ENCODE measurements around the gene NEURL2.
A peak's percentile ranks its signal among the peaks of the same experiment; 100 is the strongest.
"Not testable (repeated sequence)": the region's sequence is repeated elsewhere in the genome, so short reads cannot be mapped to it uniquely, and the experiment has no call there.

NEURL2 gene

GRCh38 chr20:45920462-45921336 is 29.7 kb upstream of the NEURL2 start:
- no peak for DNase-seq (ENCODE audit: low read depth in 2 of 2)

- no peak for DNase-seq (ENCODE audit: low read depth in 2 of 2)
Measured at GRCh38 chr20:45919542-45920399, 28.8 kb upstream of the NEURL2 start.

- no peak for DNase-seq (ENCODE audit: low read depth in 2 of 2)
Measured at GRCh38 chr20:45918779-45919537, 27.9 kb upstream of the NEURL2 start.

DNA sequence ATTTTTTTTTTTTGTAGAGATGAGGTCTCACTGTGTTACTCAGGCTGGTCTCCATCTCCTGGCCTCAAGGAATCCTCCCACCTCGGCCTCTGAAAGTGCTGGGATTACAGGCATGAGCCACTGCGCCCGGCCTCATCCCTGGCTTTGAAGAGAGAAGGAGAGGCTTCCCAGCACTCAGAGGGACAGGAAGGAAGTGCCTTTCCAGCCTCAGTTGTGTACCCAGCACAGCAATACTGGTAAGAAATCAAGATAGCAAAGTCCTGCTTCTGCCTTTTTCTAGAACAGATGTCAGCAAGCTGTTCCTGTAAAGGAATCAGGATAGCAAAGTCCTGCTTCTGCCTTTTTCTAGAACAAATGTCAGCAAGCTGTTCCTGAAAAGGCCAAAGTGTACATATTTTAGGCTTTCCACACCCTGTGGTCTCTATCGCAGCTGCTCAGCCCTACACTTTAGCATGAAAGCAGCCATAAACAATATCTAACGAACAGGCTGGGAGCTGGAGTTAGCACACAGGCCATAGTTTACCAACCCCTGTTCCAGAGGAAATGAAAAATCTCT is 27.3 kb upstream of the NEURL2 start:
- no peak for DNase-seq (ENCODE audit: low read depth in 2 of 2)

GRCh38 chr20:45917790-45918141 is 26.8 kb upstream of the NEURL2 start:
- DNase-seq (ENCODE audit: low read depth in 2 of 2) = no peak

GRCh38 chr20:45913116-45913515 is 22.1 kb upstream of the NEURL2 start:
- no peak for DNase-seq (ENCODE audit: low read depth in 2 of 2)

- DNase-seq (ENCODE audit: low read depth in 2 of 2) = no peak
Measured at GRCh38 chr20:45912344-45912682, 21.3 kb upstream of the NEURL2 start.

DNA sequence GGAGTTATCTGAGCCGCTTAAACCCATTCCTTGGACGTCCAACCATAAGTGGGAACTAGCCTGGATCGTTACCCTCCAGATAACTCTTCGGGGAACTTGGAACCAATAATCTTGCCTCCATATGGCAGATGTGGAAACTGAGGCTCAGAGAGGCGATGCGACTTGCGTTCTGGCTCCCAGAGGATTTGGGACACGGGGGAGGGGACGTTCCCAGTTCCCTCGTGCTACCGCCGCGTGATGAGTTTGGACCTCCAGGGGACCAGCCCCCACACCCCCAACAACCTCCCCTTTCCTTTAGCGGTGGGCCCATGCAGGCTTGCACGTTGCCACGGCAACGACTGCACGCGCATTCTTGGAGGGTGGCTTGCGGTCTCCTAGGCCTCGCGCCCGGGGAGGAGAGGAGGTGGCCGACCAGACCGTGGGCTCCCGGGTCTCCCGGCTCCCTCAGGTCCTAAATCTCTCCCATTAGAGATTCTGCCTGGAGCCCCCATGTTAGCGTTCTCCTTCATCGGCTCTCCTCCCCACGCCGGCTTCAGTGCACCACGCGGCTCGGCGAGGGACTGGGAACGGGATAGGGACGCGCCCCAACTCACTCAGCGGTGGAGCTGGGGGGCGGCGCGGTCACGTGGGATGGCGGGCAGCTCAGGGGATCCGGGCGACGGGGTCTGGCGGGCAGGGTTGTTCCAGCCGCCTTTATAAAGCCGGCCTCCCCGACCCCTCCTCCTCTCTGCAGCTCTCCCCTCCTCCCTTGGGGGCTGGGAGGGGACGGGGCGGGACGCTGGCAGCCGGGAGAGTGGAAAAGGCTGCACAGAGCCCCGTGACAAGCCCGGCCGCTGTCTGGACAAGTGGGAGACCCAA is 20.7 kb upstream of the NEURL2 start, which contains the start of gene PLTP:
Gene PLTP, minus strand, starts transcription at position 670 of the 858 bp plus-strand sequence. CDS start 703 bp downstream, outside the sequence.
- DNase-seq (ENCODE audit: low read depth in 2 of 2) = no peak

DNA sequence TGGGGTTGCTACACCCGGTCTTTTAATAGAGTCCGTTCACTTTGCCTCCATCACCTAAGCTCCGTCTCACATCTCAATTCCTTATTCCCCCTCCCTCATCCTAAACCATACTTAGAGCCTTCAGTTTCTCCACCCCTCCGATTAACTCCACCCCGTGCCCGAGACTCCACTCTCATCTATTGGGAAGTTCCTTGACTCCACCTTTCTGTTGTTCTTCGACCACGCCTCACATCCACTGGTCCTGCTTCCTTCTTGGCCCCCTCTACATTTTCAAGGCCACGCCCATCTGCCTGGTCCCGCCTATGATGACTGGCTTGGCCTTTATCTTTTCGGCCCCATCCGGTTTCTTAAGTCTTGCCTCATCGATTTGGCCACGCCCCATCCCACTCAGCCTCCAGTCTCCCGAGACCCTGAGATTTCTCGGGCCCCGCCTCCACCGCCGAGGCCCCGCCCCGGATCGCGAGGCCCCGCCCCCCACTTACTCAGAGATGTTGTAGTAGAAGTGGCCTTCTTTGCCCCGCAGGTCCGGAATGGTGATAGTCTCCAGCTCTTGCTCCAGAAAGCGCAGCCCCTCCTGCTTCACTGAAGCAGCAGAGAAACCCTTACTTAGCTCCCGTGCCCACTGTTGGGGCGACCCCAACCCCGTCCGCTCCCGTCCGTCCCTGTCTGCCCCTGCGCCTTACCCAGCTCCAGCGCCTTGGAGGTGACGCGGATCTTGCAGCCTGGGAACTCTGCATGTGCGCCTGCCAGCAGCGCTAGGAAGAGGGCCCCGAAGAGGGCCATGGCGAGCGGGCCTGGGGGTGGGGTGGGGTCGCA is 19.9 kb upstream of the NEURL2 start:
- peak; percentile 100 for DNase-seq (ENCODE audit: low read depth in 2 of 2)

DNA sequence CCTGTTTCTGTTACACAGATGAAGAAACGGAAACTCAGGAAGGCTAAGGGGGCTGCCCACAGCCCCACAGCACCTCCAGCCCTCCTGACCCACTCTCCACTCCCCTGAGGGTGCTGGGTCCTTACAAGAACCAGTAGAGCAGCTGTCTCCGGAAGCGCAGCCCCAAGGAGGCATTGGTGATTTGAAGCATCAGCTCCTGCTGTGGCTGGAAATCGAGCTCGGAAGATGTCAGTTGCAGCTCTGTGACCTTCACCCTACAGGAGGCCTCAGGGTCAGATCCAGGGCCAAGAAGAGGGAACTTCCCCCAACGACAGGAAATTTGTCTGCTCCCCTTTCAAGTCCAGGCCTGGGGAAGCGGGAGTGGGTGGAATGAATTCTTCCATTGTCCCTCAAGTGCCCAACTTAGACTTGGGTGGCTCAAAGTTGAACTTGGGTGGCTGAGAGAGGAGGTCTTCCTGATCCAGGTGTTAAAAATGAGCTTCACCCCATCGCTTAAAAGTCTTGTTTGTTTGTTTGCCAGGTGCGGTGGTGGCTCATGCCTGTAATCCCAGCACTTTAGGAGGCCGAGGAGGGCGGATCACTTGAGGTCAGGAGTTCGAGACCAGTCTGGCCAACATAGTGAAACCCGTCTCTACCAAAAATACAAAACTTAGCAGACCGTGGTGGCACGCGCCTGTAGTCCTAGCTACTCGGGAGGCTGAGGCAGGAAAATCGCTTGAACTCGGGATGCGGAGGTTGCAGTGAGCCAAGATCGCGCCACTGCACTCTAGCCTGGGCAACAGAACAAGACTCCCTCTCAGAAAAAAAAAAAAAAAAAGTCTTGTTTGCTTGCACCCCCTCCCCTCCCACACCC is 19.0 kb upstream of the NEURL2 start:
- DNase-seq (ENCODE audit: low read depth in 2 of 2) = no peak

- no peak for DNase-seq (ENCODE audit: low read depth in 2 of 2)
Measured at GRCh38 chr20:45909336-45909808, 18.4 kb upstream of the NEURL2 start.

DNA sequence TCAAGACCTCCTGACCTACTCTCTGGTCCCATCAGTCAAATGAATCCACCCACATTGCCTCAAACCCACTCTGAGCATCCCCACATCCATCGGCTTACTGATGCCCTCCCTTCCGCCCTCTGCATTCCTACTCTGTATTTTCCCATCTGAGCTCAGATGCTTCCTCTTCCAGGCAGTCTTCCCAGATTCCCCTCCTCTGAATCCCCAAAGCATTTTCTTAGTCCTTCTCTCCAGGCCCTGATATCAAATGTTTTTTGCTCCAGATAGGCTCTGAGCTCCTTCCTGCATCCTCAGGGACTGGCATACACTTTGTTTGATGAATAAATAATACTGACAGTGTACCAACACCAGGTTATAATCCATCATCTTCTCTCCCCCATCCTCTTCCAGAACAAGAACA is 17.1 kb upstream of the NEURL2 start:
- no peak for DNase-seq (ENCODE audit: low read depth in 2 of 2)

DNA sequence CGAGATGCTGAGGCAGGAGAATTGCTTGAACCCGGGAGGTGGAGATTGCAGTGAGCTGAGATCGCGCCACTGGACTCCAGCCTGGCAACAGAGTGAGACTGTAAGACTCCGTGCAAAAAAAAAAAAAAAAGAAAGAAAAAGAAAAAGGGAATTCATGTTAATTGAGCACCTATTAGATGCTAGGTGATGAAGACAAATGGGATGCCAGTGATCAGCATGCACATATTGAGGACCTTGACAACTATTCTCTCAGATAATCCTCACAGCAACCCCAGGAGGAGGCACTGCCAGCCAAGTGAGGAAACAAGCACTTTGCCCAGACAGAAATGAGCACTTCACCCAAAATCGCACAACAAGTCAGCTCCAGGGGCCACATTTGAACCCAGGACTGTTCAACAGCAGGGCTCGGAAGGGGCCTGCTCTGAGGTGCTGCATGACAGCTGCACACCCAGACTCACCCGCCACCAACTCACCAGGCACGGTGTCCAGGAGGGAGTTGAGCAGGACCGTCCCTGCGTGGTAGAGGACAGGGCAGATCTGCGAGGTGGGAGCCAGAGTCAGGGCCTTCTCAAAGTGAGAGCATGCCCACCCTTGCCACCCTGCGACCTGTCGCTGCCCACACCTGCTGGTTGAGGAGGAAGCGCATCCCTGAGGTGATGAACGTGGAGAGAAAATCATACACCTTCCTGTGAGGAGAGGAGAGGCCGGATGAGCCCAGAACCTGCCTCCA is 16.4 kb upstream of the NEURL2 start:
- no peak for DNase-seq (ENCODE audit: low read depth in 2 of 2)

DNA sequence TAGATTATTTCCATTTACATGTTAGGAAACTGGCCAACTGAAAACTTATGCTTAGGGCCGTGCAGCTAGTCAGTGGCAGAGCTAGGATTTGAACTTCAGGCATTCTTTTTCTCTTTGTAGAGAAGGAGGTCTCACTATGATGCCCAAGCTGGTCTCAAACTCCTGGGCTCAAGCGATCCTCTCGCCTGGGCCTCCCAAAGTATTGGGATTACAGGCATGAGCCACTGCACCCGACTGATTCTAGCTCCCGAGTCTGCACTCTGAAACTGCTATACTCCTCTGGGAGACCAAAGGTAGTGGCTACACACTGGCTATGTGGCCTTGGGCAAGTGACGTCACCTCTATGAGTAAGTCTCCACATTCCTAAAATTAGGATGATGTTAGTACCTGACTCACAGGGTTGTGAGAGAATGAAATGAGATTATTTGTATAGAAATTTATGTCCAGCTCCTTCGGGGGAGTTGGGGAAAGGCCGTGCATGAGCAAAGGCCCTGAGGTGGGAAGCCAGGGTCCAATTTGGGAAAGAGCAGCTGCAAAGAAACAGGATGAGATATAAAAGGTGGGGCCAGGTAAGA is 14.6 kb upstream of the NEURL2 start:
- DNase-seq (ENCODE audit: low read depth in 2 of 2) = no peak

- no peak for DNase-seq (ENCODE audit: low read depth in 2 of 2)
Measured at GRCh38 chr20:45904583-45905504, 13.8 kb upstream of the NEURL2 start.

- DNase-seq (ENCODE audit: low read depth in 2 of 2) = no peak
Measured at GRCh38 chr20:45902199-45902701, 11.2 kb upstream of the NEURL2 start.

- not testable (repeated sequence) for DNase-seq (ENCODE audit: low read depth in 2 of 2)
Measured at GRCh38 chr20:45901332-45901731, 10.3 kb upstream of the NEURL2 start.
